ENCODE results near the gene VEZF1.

The VEZF1 gene

GRCh38 chr17:57941384-57942370 is 46.4 kb downstream of the VEZF1 start:
- TF ChIP-seq GATA2 (IDR thresholded peaks at IDR 0.05; ENCODE audit: low read depth, low read length) (no peak), GATA3 (IDR thresholded peaks at IDR 0.05; ENCODE audit: low read depth, low read length) (no peak)

GRCh38 chr17:57940653-57941329 is 47.3 kb downstream of the VEZF1 start:
- TF ChIP-seq GATA3 (IDR thresholded peaks at IDR 0.05; ENCODE audit: low read depth, low read length) = no peak
- TF ChIP-seq GATA2 (IDR thresholded peaks at IDR 0.05; ENCODE audit: low read depth, low read length) = no peak

DNA sequence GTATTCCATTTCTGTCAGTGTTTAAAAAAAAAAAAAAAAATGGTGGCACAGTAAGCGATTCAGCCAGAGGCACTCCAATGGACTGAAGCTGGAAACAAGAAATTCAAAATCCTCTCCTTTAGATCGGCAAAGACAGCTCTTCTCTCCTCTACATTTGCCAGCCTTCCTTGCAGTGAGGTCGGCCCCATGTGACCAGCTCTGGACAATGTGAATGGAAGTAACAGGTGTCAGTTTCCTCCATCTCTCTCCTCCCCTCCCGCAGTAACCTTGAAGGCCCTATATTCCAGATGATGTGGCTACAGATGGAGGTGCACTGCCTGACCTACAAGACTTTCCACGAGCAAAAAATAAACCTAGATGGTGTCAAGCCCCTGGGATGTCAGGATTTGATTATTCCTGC is 47.8 kb downstream of the VEZF1 start:
- no peak for TF ChIP-seq GATA3 (IDR thresholded peaks at IDR 0.05; ENCODE audit: low read depth, low read length)
- no peak for TF ChIP-seq GATA2 (IDR thresholded peaks at IDR 0.05; ENCODE audit: low read depth, low read length)

- no peak for TF ChIP-seq GATA3 (IDR thresholded peaks at IDR 0.05; ENCODE audit: low read depth, low read length)
- no peak for TF ChIP-seq GATA2 (IDR thresholded peaks at IDR 0.05; ENCODE audit: low read depth, low read length)
Measured at GRCh38 chr17:57939797-57940196, 48.3 kb downstream of the VEZF1 start.

GRCh38 chr17:57938061-57938502 is 50.0 kb downstream of the VEZF1 start:
- TF ChIP-seq GATA3 (IDR thresholded peaks at IDR 0.05; ENCODE audit: low read depth, low read length) (no peak), GATA2 (IDR thresholded peaks at IDR 0.05; ENCODE audit: low read depth, low read length) (no peak)

DNA sequence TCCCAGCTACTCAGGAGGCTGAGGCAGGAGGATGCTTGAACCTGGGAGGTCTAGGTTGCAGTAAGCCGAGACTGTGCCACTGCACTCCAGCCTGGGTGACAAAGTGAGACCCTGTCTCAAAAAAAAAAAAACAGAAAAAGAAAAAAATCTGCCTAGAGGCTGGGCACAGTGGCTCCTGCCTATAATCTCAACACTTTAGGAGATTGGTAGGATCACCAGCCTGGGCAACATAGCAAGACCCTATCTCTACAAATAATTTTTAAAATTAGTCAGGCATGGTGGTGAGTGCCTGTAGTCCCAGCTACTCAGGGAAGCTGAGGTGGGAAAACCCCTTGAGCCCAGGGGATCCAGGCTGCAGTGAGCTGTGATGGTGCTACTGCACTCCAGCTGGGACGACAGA is 50.6 kb downstream of the VEZF1 start:
- TF ChIP-seq GATA2 (IDR thresholded peaks at IDR 0.05; ENCODE audit: low read depth, low read length) (no peak), GATA3 (IDR thresholded peaks at IDR 0.05; ENCODE audit: low read depth, low read length) (no peak)

- TF ChIP-seq GATA2 (IDR thresholded peaks at IDR 0.05; ENCODE audit: low read depth, low read length) (no peak), GATA3 (IDR thresholded peaks at IDR 0.05; ENCODE audit: low read depth, low read length) (no peak)
Measured at GRCh38 chr17:57935833-57936807, 51.9 kb downstream of the VEZF1 start.

GRCh38 chr17:57931488-57932137 is 56.4 kb downstream of the VEZF1 start:
- TF ChIP-seq GATA3 (IDR thresholded peaks at IDR 0.05; ENCODE audit: low read depth, low read length) (no peak), GATA2 (IDR thresholded peaks at IDR 0.05; ENCODE audit: low read depth, low read length) (no peak)

DNA sequence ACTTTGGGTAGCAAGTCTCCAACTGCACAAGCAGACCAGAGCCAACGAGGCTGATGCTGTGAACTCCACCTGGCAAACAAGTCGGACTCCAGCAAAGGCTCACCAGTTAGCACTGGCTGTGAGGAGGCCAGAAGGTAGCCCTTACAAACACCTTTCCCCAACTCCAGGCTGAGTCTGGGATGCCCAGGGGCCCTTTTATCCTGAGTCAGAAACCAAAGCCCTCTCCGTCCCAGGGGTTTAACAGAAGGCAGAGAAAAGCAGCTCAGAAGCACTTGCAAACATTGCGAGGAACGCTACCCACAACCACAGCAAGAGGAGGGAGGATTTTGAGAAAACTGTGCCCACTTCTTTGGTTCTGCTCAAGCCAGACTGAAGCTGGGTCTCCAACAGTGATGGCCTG is 57.8 kb downstream of the VEZF1 start:
- TF ChIP-seq GATA3 (IDR thresholded peaks at IDR 0.05; ENCODE audit: low read depth, low read length) (no peak), GATA2 (IDR thresholded peaks at IDR 0.05; ENCODE audit: low read depth, low read length) (no peak)

- TF ChIP-seq GATA2 (IDR thresholded peaks at IDR 0.05; ENCODE audit: low read depth, low read length) (no peak), GATA3 (IDR thresholded peaks at IDR 0.05; ENCODE audit: low read depth, low read length) (no peak)
Measured at GRCh38 chr17:57929386-57929785, 58.7 kb downstream of the VEZF1 start.

DNA sequence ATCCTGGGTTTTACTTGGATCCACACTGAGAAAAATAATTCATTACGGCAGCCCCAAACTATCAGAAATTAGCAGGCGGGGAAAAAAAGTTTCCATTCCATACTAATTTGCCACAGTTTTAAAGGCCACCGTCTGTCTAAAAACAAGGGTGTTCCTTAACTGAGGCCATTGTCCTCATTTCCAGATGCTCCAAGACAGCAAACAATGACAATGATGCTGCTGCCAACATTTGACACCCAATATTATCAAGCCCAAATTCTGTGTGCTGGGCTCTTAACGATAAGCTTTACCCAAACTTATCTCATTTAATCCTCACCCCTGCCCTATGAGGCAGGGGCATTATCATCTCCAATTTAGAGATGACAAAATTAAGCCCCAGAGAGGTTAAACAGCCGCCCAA is 59.1 kb downstream of the VEZF1 start:
- TF ChIP-seq GATA2 (IDR thresholded peaks at IDR 0.05; ENCODE audit: low read depth, low read length) (no peak), GATA3 (IDR thresholded peaks at IDR 0.05; ENCODE audit: low read depth, low read length) (no peak)

DNA sequence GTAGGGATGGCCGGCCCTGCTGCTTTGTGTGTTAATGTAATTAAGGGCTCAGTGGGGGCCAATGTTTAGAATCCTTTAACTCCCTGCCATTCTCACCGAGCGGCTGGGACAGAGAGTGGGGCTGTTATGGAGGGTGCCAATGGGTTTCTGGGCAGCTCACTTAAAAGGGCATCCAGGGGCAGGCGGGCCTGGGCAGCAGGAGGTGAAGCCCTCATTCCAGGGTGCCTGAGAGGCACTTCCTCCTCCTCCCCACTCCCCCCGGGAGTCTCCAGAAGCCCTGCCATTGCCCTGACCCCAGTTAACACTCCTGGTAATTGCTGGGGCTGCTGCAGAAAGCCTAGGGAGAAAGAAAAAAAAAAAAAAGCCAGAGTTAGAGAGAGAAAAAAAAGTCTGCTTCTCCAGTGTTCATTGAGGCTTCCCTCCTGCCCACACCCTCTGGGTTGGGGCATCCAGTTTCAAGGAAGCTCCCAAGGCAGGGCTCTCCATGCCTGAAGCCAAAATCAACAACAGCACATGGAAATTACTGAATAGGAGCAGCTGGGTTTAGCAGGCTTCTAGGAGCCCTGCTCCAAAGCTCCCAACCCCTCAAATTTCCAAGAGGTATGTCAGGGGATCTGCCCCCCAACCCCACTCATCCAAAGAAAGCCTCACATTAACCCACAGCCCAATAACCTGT is 60.9 kb downstream of the VEZF1 start:
- TF ChIP-seq GATA2 (IDR thresholded peaks at IDR 0.05; ENCODE audit: low read depth, low read length) (no peak), GATA3 (IDR thresholded peaks at IDR 0.05; ENCODE audit: low read depth, low read length) (no peak)

DNA sequence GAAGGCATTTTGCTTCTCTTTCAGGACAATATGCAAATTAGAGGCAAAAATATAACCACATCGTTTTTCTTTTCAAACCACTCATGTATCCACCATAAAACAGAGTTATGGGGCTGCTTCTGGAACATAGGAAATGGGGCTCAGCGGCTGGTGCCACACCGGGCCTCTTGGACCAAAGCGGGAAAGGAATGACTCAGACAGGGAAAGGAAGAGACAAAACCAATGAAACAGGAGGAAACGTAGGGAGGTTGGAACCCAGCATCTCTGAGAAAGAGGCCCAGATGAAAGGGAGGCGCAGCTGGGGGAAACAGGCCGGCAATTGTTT is 61.4 kb downstream of the VEZF1 start:
- TF ChIP-seq GATA2 (IDR thresholded peaks at IDR 0.05; ENCODE audit: low read depth, low read length) (no peak), GATA3 (IDR thresholded peaks at IDR 0.05; ENCODE audit: low read depth, low read length) (no peak)
